ENCODE results near the gene CCL27. TPM values are rescaled to one million over a fixed set of nuclear protein-coding genes. Genes with fewer than 3 reads are reported as not detected.

CCL27 gene
- total RNA-seq, 1 experiment from 2014 or later, result not detected

- H3K36me3 ChIP-seq (ENCODE audit: insufficient read depth, low read length), result no peaks in the 10 kb centered on the region
- H3K9me3 ChIP-seq (ENCODE audit: low read length), result no peaks in the 10 kb centered on the region
- no peak overlapping the region for H3K9ac ChIP-seq (ENCODE audit: low read length)
- no peaks in the 10 kb centered on the region for H3K27me3 ChIP-seq (ENCODE audit: low read length)
- no peaks in the 10 kb centered on the region for H3K4me1 ChIP-seq (ENCODE audit: low read length)
- no peak for DNase-seq
- no peaks in the 10 kb centered on the region for H4K20me1 ChIP-seq (ENCODE audit: insufficient read depth, low read depth, low read length)
- H3K4me2 ChIP-seq (ENCODE audit: low read depth, low read length, poor library complexity, severe bottlenecking), result no peak overlapping the region
- no peaks in the 10 kb centered on the region for H3K9me2 ChIP-seq (replicated peaks; ENCODE audit: insufficient read depth, low read length)
- no peak overlapping the region for H2AFZ ChIP-seq (ENCODE audit: low read length)
- no peak overlapping the region for H3K4me3 ChIP-seq (ENCODE audit: low read length)
- no peaks in the 10 kb centered on the region for H3K79me2 ChIP-seq (ENCODE audit: low read length)
- no peak overlapping the region for H3K27ac ChIP-seq (ENCODE audit: low read length)
Measured at GRCh38 chr9:34694811-34695210, 32.4 kb upstream of the CCL27 start.

GRCh38 chr9:34693560-34693959, 31.1 kb upstream of the CCL27 start:
- no peak overlapping the region for H3K4me3 ChIP-seq (ENCODE audit: low read length)
- no peak for DNase-seq
- no peak overlapping the region for H2AFZ ChIP-seq (ENCODE audit: low read length)
- no peaks in the 10 kb centered on the region for H3K9me2 ChIP-seq (replicated peaks; ENCODE audit: insufficient read depth, low read length)
- no peak overlapping the region for H3K9ac ChIP-seq (ENCODE audit: low read length)
- no peaks in the 10 kb centered on the region for H3K79me2 ChIP-seq (ENCODE audit: low read length)
- no peaks in the 10 kb centered on the region for H3K4me1 ChIP-seq (ENCODE audit: low read length)
- H3K9me3 ChIP-seq (ENCODE audit: low read length), result no peaks in the 10 kb centered on the region
- no peaks in the 10 kb centered on the region for H3K27me3 ChIP-seq (ENCODE audit: low read length)
- H3K36me3 ChIP-seq (ENCODE audit: insufficient read depth, low read length), result no peaks in the 10 kb centered on the region
- no peaks in the 10 kb centered on the region for H4K20me1 ChIP-seq (ENCODE audit: insufficient read depth, low read depth, low read length)
- H3K27ac ChIP-seq (ENCODE audit: low read length), result no peak overlapping the region
- no peak overlapping the region for H3K4me2 ChIP-seq (ENCODE audit: low read depth, low read length, poor library complexity, severe bottlenecking)

GRCh38 chr9:34691936-34692315, 29.5 kb upstream of the CCL27 start:
- Histone ChIP-seq H3K4me1 (ENCODE audit: low read length) (peaks cover 6% of the 10 kb centered on the region), H3K9me3 (ENCODE audit: low read length) (no peaks in the 10 kb centered on the region), H3K9ac (ENCODE audit: low read length) (no peak overlapping the region), H3K36me3 (ENCODE audit: insufficient read depth, low read length) (no peaks in the 10 kb centered on the region), H3K27ac (ENCODE audit: low read length) (no peak overlapping the region), H3K9me2 (replicated peaks; ENCODE audit: insufficient read depth, low read length) (no peaks in the 10 kb centered on the region), H3K4me2 (ENCODE audit: low read depth, low read length, poor library complexity, severe bottlenecking) (no peak overlapping the region), H3K4me3 (ENCODE audit: low read length) (no peak overlapping the region), H2AFZ (ENCODE audit: low read length) (no peak overlapping the region), H3K27me3 (ENCODE audit: low read length) (no peaks in the 10 kb centered on the region), H3K79me2 (ENCODE audit: low read length) (no peaks in the 10 kb centered on the region), H4K20me1 (ENCODE audit: insufficient read depth, low read depth, low read length) (no peaks in the 10 kb centered on the region)
- DNase-seq, result no peak

GRCh38 chr9:34690983-34691935, 28.8 kb upstream of the CCL27 start, which contains the start of gene CCL19:
Gene CCL19 (minus strand): TSS chr9:34691276. CDS start chr9:34691139, 137 bp downstream.
- H2AFZ ChIP-seq (ENCODE audit: low read length), result no peak within 1 kb of the TSS
- DNase-seq, result no peak
- H3K9me3 ChIP-seq (ENCODE audit: low read length), result no peaks in the 10 kb centered on the region
- H4K20me1 ChIP-seq (ENCODE audit: insufficient read depth, low read depth, low read length), result no peaks in the 10 kb centered on the region
- H3K27ac ChIP-seq (ENCODE audit: low read length), result no peak within 1 kb of the TSS
- no peak within 1 kb of the TSS for H3K9ac ChIP-seq (ENCODE audit: low read length)
- no peak within 1 kb of the TSS for H3K4me3 ChIP-seq (ENCODE audit: low read length)
- H3K4me2 ChIP-seq (ENCODE audit: low read depth, low read length, poor library complexity, severe bottlenecking), result no peak within 1 kb of the TSS
- H3K27me3 ChIP-seq (ENCODE audit: low read length), result no peaks in the 10 kb centered on the region
- H3K4me1 ChIP-seq (ENCODE audit: low read length), result peaks cover 11% of the 10 kb centered on the region
- H3K79me2 ChIP-seq (ENCODE audit: low read length), result no peaks in the 10 kb centered on the region
- H3K9me2 ChIP-seq (replicated peaks; ENCODE audit: insufficient read depth, low read length), result no peaks in the 10 kb centered on the region
- no peaks in the 10 kb centered on the region for H3K36me3 ChIP-seq (ENCODE audit: insufficient read depth, low read length)

- peaks cover 11% of the 10 kb centered on the region for H3K4me1 ChIP-seq (ENCODE audit: low read length)
- no peak overlapping the region for H3K4me2 ChIP-seq (ENCODE audit: low read depth, low read length, poor library complexity, severe bottlenecking)
- no peak overlapping the region for H3K27ac ChIP-seq (ENCODE audit: low read length)
- H3K4me3 ChIP-seq (ENCODE audit: low read length), result no peak overlapping the region
- no peaks in the 10 kb centered on the region for H3K27me3 ChIP-seq (ENCODE audit: low read length)
- no peaks in the 10 kb centered on the region for H3K9me3 ChIP-seq (ENCODE audit: low read length)
- no peaks in the 10 kb centered on the region for H3K36me3 ChIP-seq (ENCODE audit: insufficient read depth, low read length)
- H4K20me1 ChIP-seq (ENCODE audit: insufficient read depth, low read depth, low read length), result no peaks in the 10 kb centered on the region
- no peaks in the 10 kb centered on the region for H3K9me2 ChIP-seq (replicated peaks; ENCODE audit: insufficient read depth, low read length)
- no peak overlapping the region for H3K9ac ChIP-seq (ENCODE audit: low read length)
- DNase-seq, result no peak
- no peak overlapping the region for H2AFZ ChIP-seq (ENCODE audit: low read length)
- H3K79me2 ChIP-seq (ENCODE audit: low read length), result no peaks in the 10 kb centered on the region
Measured at GRCh38 chr9:34689512-34689911, 27.1 kb upstream of the CCL27 start.

GRCh38 chr9:34689116-34689470, 26.6 kb upstream of the CCL27 start:
- no peaks in the 10 kb centered on the region for H3K79me2 ChIP-seq (ENCODE audit: low read length)
- no peaks in the 10 kb centered on the region for H3K27me3 ChIP-seq (ENCODE audit: low read length)
- no peak for DNase-seq
- no peak overlapping the region for H3K9ac ChIP-seq (ENCODE audit: low read length)
- peaks cover 11% of the 10 kb centered on the region for H3K4me1 ChIP-seq (ENCODE audit: low read length)
- H2AFZ ChIP-seq (ENCODE audit: low read length), result no peak overlapping the region
- no peaks in the 10 kb centered on the region for H3K36me3 ChIP-seq (ENCODE audit: insufficient read depth, low read length)
- no peaks in the 10 kb centered on the region for H3K9me2 ChIP-seq (replicated peaks; ENCODE audit: insufficient read depth, low read length)
- no peaks in the 10 kb centered on the region for H4K20me1 ChIP-seq (ENCODE audit: insufficient read depth, low read depth, low read length)
- no peak overlapping the region for H3K4me3 ChIP-seq (ENCODE audit: low read length)
- H3K9me3 ChIP-seq (ENCODE audit: low read length), result no peaks in the 10 kb centered on the region
- H3K27ac ChIP-seq (ENCODE audit: low read length), result no peak overlapping the region
- no peak overlapping the region for H3K4me2 ChIP-seq (ENCODE audit: low read depth, low read length, poor library complexity, severe bottlenecking)

GRCh38 chr9:34688329-34689115, 26.1 kb upstream of the CCL27 start:
- no peaks in the 10 kb centered on the region for H3K27me3 ChIP-seq (ENCODE audit: low read length)
- no peak overlapping the region for H3K4me3 ChIP-seq (ENCODE audit: low read length)
- H3K36me3 ChIP-seq (ENCODE audit: insufficient read depth, low read length), result no peaks in the 10 kb centered on the region
- H3K27ac ChIP-seq (ENCODE audit: low read length), result no peak overlapping the region
- no peak overlapping the region for H3K4me2 ChIP-seq (ENCODE audit: low read depth, low read length, poor library complexity, severe bottlenecking)
- H2AFZ ChIP-seq (ENCODE audit: low read length), result no peak overlapping the region
- DNase-seq, result no peak
- H3K9me2 ChIP-seq (replicated peaks; ENCODE audit: insufficient read depth, low read length), result no peaks in the 10 kb centered on the region
- H3K79me2 ChIP-seq (ENCODE audit: low read length), result no peaks in the 10 kb centered on the region
- H3K9me3 ChIP-seq (ENCODE audit: low read length), result no peaks in the 10 kb centered on the region
- peaks cover 11% of the 10 kb centered on the region for H3K4me1 ChIP-seq (ENCODE audit: low read length)
- H4K20me1 ChIP-seq (ENCODE audit: insufficient read depth, low read depth, low read length), result no peaks in the 10 kb centered on the region
- H3K9ac ChIP-seq (ENCODE audit: low read length), result no peak overlapping the region

- no peak overlapping the region for H2AFZ ChIP-seq (ENCODE audit: low read length)
- H3K4me3 ChIP-seq (ENCODE audit: low read length), result no peak overlapping the region
- no peak overlapping the region for H3K9ac ChIP-seq (ENCODE audit: low read length)
- no peak for DNase-seq
- H3K9me3 ChIP-seq (ENCODE audit: low read length), result no peaks in the 10 kb centered on the region
- H3K9me2 ChIP-seq (replicated peaks; ENCODE audit: insufficient read depth, low read length), result no peaks in the 10 kb centered on the region
- peak overlapping the region; percentile 17 for H3K4me2 ChIP-seq (ENCODE audit: low read depth, low read length, poor library complexity, severe bottlenecking)
- H3K4me1 ChIP-seq (ENCODE audit: low read length), result peaks cover 11% of the 10 kb centered on the region
- no peaks in the 10 kb centered on the region for H3K79me2 ChIP-seq (ENCODE audit: low read length)
- no peaks in the 10 kb centered on the region for H3K27me3 ChIP-seq (ENCODE audit: low read length)
- no peak overlapping the region for H3K27ac ChIP-seq (ENCODE audit: low read length)
- no peaks in the 10 kb centered on the region for H3K36me3 ChIP-seq (ENCODE audit: insufficient read depth, low read length)
- H4K20me1 ChIP-seq (ENCODE audit: insufficient read depth, low read depth, low read length), result no peaks in the 10 kb centered on the region
Measured at GRCh38 chr9:34687276-34688030, 25.0 kb upstream of the CCL27 start.
